Stimulated activated CD4-positive, alpha-beta T cell treated with anti-CD3 and anti-CD28 coated beads, Interleukin-4, amount 100 ng/mL, for 4 hours (primary cell): ENCODE data around the gene PBX1.

Source experiments
- DNase-seq, 2 experiments: peaks; one replicate each; pipeline ENCODE4 v3.0.0-alpha.2; 2020

The PBX1 gene

GRCh38 chr1:164672588-164672987 is 113.6 kb downstream of the PBX1 start:
- no peak for DNase-seq

DNA sequence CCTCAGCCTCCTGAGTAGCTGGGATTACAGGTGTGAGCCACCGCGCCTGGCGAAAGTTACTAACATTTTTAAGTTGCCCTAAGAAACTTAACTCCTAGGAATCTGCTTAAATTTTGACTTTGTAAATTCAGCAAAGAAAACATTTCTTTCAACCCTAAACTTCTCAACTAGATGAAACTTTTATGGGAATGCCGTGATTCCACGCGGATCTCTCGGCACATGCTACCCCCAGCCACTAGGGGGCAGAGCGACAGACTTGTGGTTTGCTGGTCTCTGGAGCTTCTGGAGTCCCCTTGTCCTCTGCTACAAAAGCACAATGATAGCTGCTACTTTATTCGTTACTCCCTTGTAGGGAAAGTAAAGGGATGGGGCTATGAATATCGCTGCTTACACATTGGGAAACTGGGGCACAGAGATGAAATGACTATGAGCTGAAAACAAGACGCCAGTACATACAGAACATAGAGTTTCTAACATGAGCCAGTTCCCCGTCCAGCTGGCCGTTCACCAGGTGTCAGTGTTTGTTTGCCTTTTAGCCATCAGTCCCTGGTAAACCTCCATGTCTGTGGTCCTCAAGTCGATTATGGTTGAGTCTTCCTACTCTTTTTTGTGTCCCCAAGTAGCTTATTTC is 114.7 kb downstream of the PBX1 start:
- DNase-seq, result no peak

- DNase-seq, result no peak
These were observed 116.4 kb downstream of the PBX1 start for GRCh38 chr1:164675342-164675904.

DNA sequence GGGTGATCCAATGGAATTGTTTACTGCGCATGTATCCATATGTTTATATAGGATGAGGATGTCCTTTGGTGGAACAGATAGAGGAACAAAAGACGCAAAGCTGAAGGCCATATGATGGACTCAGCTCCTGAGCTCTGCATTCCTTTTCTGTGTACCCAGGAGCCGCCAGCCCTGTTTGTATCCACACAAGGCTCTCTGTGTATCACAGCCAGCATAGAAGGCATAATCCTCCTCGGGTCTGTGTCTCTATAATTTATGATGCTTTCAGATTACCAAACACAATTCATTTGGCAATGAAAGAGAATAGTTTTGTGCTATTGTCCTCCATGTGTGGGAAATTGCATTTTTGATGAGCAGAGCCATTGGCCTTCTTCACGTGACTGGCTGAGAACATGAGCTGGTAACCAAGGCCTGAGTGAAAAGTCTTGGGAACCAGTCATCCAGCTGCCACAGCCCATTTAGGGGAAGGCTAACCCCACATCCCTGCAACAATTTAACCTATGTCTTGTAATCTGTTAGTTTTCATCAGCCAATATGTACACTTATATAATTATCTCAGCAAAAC is 119.2 kb downstream of the PBX1 start:
- no peak for DNase-seq

DNA sequence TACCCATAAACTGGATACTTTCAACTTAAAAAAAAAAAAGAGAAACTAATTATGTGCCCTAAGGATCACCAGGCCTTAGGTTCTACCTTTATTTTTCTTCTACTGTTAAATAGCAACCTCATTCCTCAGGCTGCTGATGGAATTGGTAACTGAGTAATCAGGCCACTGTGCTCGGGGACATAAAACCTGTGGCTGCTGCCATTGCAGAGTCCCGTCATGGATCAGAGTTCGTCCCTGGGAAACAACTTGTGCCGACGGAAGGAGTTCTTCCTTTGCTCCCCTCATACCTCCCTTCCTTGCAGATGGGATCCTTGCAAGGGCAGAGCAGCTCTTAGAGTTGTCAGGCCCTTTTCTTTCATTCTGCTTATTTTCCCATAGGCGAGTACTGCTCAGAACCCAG is 123.6 kb downstream of the PBX1 start:
- DNase-seq, result no peak

- DNase-seq, result no peak
These were observed 124.3 kb downstream of the PBX1 start for GRCh38 chr1:164683235-164683634.

- no peak for DNase-seq
These were observed 126.5 kb downstream of the PBX1 start for GRCh38 chr1:164685266-164686035.

DNA sequence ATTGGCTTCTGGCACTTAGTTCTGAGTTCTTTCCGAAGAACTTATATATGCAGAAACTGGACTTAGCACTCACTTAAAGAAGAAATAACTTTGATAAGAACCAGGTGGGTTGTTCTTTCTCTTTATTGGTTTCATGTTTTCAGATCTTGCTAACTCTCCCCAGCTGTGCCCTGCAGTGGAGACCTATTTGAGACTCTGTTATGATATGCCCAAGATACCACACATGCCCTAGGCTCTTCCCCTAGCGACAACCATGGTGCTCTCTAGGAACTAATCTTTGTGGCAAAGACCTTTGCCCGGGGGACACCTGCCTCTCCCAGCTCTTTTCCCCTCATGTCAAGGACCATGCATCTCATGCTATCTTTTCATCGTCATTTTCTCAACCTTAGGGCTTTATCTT is 128.8 kb downstream of the PBX1 start:
- DNase-seq, result no peak

DNA sequence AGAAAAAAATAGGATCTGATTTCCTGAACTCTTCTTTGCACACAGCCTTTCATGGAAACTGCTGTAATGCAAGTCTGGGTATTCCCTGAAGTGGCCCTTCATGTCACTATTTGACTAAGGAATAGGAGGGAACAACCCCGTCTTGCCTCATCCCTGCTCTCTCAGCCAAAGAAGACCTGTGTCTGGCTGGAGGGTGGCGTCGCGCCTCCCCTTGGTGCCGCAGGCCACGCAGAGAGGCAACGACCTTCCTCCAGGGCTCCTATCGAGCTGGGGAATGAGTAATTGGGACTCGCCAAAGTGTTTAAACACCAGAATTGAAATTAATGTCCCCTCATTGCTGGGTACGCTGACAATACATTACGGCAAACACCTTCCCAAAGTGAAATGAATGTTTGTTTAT is 129.8 kb downstream of the PBX1 start:
- no peak for DNase-seq

DNA sequence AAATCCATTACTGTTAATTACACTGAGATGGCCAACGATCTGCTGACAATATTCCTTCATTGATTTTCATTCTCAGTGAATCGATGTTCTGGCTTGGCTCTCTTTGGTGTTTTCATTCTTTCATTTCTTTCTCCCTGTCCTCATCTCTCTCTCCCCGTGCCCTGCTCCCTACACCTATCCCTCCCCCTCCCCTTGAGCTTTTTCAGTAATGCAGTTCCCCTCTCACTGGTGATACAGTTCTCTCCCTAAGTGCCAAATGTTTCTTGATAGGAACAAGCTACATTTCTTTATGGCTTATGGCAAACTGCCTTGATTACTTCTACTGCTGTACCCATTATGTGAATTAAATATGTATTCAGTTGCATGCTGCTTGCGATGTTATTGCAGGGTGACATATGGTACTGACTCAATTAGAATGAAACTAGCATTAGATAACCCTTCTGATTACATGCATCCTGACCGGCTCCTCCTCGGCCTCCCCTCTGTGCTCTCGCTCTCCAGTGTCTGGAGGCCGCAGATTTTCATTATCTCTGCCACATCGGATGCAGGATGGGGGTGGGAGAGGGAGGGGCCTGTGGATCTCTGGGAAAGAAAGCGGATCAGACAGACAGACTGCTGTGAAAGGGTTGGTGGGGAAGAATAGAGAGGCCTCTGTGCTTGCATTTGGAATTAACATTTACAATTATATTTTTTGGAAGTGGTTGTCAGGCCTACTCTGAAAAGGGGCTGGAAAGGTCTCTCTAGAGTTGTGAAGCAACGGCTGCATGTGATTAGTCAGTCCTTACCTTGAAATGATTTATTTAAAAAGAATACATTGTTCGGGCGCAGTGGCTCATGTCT is 130.9 kb downstream of the PBX1 start:
- no peak for DNase-seq

GRCh38 chr1:164692420-164692819 is 133.4 kb downstream of the PBX1 start:
- no peak for DNase-seq

DNA sequence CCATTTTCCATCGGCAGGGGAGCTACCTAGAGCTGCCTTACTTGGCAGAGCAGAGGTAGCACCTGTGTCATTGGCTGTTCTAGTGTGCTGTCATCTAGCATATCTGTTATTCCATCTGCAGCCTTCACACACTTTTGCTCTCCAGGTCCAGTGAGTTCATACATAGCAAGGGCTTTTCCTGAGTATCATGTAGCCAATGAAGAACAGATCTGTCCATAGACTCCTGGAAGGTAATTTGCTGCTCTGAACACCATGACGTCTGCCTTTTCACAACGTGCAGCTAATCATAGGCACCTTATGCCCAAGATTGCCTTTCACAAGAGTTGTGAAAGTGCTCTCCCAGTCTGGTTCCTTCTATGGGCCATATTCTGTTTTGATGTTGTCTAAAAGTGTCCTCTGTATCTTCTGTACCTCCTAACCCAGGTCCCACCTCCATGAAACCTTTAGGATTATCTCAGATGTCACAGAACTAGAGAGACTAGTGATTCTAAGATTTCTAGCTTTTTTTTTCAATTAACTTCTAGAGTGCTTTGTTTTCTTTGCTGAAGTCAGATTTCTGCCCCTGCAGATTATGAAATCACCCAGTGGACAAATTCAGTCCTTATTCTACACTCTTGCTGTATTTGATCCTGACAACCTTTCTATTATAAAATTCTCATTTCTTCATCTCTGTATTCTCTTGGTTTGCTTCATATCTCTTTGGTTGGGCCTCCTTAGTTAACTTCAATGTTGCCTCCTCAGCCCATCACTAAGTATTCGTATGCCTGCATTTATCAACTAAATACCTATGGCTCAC is 134.8 kb downstream of the PBX1 start:
- no peak for DNase-seq

DNA sequence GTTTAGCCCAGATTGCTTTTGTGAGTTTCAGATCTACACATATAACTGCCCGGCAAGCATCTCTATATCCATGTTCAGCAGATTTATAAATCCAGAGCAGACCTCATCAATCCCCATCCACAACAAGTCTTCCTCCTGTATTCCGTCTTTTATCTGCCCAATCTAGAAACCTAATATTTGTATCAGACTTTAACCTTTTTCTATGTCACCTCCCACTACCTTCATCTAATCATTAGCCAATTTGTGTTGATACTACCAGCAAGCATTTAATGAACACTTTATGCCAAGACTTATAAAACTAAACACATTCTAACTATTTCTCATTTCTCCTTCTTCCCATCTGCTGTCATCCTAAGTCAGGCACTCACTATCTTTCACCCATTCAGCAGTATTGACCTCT is 135.5 kb downstream of the PBX1 start:
- no peak for DNase-seq

GRCh38 chr1:164695956-164696665 is 137.1 kb downstream of the PBX1 start:
- DNase-seq, result no peak

DNA sequence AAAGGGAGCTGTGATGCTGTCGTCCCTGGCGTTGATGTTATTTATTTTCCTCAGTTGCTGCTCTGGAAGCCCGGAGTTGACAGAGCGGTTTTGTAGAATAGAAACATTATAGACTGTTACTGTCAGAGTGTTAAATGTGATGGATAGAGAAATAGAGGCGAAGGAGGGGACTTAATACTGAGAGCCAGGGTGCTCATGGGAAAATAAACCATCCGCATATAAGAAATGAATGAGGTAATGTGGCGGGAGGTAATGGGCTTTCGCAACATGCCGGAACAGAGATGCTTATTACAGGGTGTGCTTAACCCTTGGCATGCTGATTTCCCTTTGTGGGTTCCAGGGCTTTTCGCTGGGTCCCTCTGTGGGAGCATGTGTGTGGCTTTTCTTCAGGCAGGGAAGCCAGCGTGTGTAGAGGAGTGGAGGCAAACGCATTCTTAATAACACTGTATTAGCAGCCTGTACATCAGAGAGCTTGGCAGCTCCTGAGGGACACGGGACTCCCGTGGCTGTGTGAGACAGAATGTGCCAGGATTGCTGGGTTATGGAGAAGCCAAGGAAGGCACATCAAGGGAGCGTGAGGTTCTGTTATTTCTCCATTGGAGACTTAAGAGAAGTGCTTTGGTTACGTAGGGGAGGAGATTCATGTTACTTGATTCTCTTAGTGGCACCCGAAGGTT is 141.0 kb downstream of the PBX1 start:
- no peak for DNase-seq

DNA sequence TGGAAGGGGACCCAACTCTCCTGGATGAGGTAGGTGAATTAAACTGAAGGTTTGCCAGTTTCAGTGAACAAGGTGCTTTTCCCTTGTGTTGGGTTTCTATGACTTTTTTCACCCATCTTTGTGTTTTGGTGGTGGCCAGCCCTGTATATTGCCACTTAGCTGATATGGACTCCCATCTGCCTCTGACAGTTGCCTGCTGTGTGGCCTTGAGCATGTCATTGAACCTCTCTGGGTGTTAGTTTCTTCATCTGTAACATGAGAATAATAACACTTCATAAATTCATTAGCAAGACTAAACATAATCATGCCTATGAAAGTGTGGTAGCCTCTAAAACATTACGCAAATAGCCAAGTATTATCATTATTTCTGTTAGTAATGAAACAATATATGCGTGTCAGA is 141.7 kb downstream of the PBX1 start:
- no peak for DNase-seq

DNA sequence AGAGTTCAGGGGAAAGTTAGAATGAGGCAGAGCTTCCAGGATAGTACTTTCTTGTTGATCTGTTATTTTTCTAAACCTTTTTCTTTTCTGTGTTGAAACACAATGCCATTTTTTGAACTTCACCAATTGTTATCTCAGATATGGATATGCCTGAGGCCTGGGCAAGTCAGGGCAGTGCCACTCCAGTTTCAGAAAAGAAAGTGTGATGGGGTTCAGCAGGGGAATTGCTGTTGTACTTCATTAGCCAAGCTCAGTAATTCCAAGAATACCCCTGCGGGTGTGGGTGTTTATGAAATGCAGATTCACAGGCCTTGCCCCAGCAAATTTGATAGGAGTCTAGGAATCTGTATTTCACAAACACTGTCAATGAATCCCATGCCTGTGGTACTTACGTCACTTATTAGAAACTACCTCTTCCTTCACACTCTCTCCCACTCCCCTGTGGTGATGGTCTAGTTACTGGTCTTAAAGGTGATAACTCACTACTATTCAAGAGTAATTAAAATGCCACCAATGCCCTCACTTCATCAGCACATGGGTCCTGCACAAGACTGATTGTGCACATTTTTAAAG is 142.3 kb downstream of the PBX1 start:
- DNase-seq, result no peak

GRCh38 chr1:164702216-164702615 is 143.2 kb downstream of the PBX1 start:
- no peak for DNase-seq

DNA sequence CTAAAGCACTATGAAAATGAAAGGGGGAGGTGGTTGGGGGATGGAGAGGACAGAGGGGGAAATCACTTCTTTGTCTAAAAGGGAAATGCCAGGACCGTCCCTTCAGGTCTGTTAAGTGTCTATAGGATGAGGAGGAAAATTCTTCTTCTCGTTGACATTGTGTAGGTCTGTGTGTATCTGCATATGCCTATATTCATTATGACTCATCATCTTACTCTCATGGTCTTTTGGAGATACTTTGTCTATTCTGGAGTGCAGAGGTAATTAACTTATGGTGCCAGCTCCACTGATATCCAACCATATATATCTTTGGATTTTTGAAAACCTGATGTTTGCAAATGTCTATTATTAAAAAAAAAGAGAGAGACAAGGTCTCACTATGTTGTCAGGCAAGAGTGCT is 143.7 kb downstream of the PBX1 start:
- no peak for DNase-seq

DNA sequence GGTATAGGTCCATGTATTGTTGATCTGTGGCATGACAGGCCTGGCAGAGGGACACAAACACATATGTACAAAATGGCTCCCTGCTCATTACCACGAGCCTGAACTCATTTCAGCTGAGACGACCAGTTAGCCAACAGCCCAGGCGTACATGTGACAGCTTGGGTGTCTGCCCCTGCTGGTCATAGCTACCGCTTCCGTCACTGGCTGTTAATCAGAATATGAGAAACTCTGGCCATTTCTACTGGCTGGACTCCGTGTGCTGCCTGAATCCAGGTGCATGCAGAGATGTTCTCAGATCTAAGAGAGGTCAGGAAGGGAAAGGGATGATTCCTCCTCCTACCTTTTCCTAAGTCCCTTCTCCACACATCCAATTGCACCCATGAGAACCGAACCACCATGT is 144.5 kb downstream of the PBX1 start:
- no peak for DNase-seq

DNA sequence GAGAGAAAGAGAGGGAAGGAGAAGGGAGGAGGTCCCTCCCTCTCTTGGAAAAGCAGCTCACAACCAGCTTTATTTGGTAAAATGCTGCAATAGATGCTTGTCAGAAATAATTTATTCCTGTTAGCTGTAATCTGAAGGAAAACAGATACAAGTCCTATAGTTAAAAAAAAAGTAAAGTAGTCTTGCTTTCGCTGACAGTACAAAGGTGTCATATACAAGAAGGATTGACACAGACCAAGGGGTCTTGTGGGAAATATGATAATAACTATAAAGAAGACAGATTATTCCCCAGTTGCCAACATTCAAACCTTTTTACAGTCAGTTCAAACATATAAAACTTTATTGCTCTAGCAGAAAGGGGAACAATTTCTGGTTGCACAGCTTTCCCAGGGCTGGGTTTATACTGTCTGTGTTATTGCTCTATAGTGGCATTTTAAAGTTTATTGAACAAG is 145.0 kb downstream of the PBX1 start:
- no peak for DNase-seq
